HEK293 (cell line): ENCODE data around the gene KRTAP10-5.

ENCODE experiments used
- CTCF ChIA-PET: fragments of 350-600 bp; formaldehyde crosslinking; extraction: SDS; loops from one replicate; lab custom pipeline; 2021; ENCODE audit warnings: antibody characterized with exemption; lab: Yijun Ruan, JAX
- POLR2A ChIA-PET: fragments of 300-600 bp; formaldehyde crosslinking; extraction: SDS; loops from one replicate; lab custom pipeline; 2020; ENCODE audit warnings: antibody characterized with exemption, inconsistent platforms; lab: Yijun Ruan, JAX
- H3K27ac ChIP-seq: fragments of 200-500 bp; sonication (Bioruptor generic); 2 replicates; pipeline ENCODE4 v1.5.1; 2014; ENCODE audit warnings: low read depth, low read length, control low read depth, inconsistent platforms; ENCODE audit errors: extremely low read depth
- H3K36me3 ChIP-seq, 2 experiments: fragments of 200-500 bp in 1 of 2; sonication (Bioruptor generic) in 1 of 2; 1 replicate in 1 of 2; 2 replicates in 1 of 2; pipeline ENCODE4 v1.5.1; 2014 to 2017; ENCODE audit warnings: inconsistent platforms in 2 of 2, low read length in 2 of 2; ENCODE audit not compliant: control insufficient read depth in 2 of 2, insufficient read depth in 1 of 2
- H3K4me1 ChIP-seq: fragments of 200-500 bp; sonication (Bioruptor generic); 2 replicates; pipeline ENCODE4 v1.5.1; 2014; ENCODE audit warnings: mild to moderate bottlenecking, low read length, inconsistent platforms; ENCODE audit not compliant: control insufficient read depth, insufficient read depth
- H3K4me3 ChIP-seq: 2 replicates; pipeline ENCODE4 v1.5.1; 2011; ENCODE audit warnings: low read depth, mild to moderate bottlenecking, control low read depth, low read length, moderate library complexity
- H3K9me3 ChIP-seq: fragments of 200-500 bp; sonication (Bioruptor generic); 2 replicates; pipeline ENCODE4 v1.5.1; 2014; ENCODE audit warnings: low read depth, low read length, inconsistent platforms; ENCODE audit not compliant: control insufficient read depth, insufficient read depth
- GLIS2 ChIP-seq: fragments of 450-650 bp; formaldehyde crosslinking; IDR thresholded peaks from 2 replicates; pipeline ENCODE4 v1.5.1; 2016; ENCODE audit warnings: missing biosample characterization, missing genetic modification characterization
- HOXA7 ChIP-seq: sonication (generic); formaldehyde crosslinking; IDR thresholded peaks from 2 replicates; pipeline ENCODE4 v1.8.1; 2022; ENCODE audit warnings: missing genetic modification reagents, borderline replicate concordance
- PRDM10 ChIP-seq: fragments of 450-650 bp; formaldehyde crosslinking; IDR thresholded peaks from 2 replicates; pipeline ENCODE4 v1.5.1; 2016; ENCODE audit warnings: missing biosample characterization, missing genetic modification characterization
- REPIN1 ChIP-seq: fragments of 450-650 bp; formaldehyde crosslinking; IDR thresholded peaks from 2 replicates; pipeline ENCODE4 v1.5.1; 2017; ENCODE audit warnings: missing biosample characterization, missing genetic modification characterization, low read depth
- ZBTB7A ChIP-seq: fragments of 450-650 bp; formaldehyde crosslinking; IDR thresholded peaks from 2 replicates; pipeline ENCODE4 v1.5.1; 2016; ENCODE audit warnings: low read depth, missing biosample characterization, missing genetic modification characterization
- ZBTB8A ChIP-seq: fragments of 450-650 bp; formaldehyde crosslinking; IDR thresholded peaks from 2 replicates; pipeline ENCODE4 v1.5.1; 2016; ENCODE audit warnings: missing biosample characterization, missing genetic modification characterization
- ZNF140 ChIP-seq: fragments of 450-650 bp; formaldehyde crosslinking; IDR thresholded peaks from 2 replicates; pipeline ENCODE4 v1.5.1; 2016; ENCODE audit warnings: missing biosample characterization, missing genetic modification characterization
- ZNF157 ChIP-seq: fragments of 450-650 bp; formaldehyde crosslinking; IDR thresholded peaks from 2 replicates; pipeline ENCODE4 v1.5.1; 2016; ENCODE audit warnings: missing biosample characterization, missing genetic modification characterization
- ZNF26 ChIP-seq: fragments of 450-650 bp; formaldehyde crosslinking; IDR thresholded peaks from 2 replicates; pipeline ENCODE4 v1.5.1; 2016; ENCODE audit warnings: missing biosample characterization, missing genetic modification characterization
- ZNF280C ChIP-seq: fragments of 450-650 bp; formaldehyde crosslinking; IDR thresholded peaks from 2 replicates; pipeline ENCODE4 v1.5.1; 2016; ENCODE audit warnings: missing biosample characterization, missing genetic modification characterization
- ZNF324 ChIP-seq: fragments of 450-650 bp; formaldehyde crosslinking; IDR thresholded peaks from 2 replicates; pipeline ENCODE4 v1.5.1; 2016; ENCODE audit warnings: missing biosample characterization, missing genetic modification characterization
- ZNF341 ChIP-seq: fragments of 450-650 bp; formaldehyde crosslinking; IDR thresholded peaks from 2 replicates; pipeline ENCODE4; 2016; ENCODE audit warnings: low read depth, missing biosample characterization, missing genetic modification characterization
- ZNF366 ChIP-seq: fragments of 450-650 bp; formaldehyde crosslinking; conservative IDR thresholded peaks from 2 replicates; pipeline ENCODE4 v1.5.1; 2016; ENCODE audit warnings: missing biosample characterization, missing genetic modification characterization
- ZNF426 ChIP-seq: fragments of 450-650 bp; formaldehyde crosslinking; IDR thresholded peaks from 2 replicates; pipeline ENCODE4 v1.5.1; 2017; ENCODE audit warnings: missing biosample characterization, missing genetic modification characterization, mild to moderate bottlenecking, inconsistent platforms, moderate library complexity
- ZNF501 ChIP-seq: fragments of 450-650 bp; formaldehyde crosslinking; IDR thresholded peaks from 2 replicates; pipeline ENCODE4 v1.5.1; 2016; ENCODE audit warnings: missing biosample characterization, missing genetic modification characterization
- ZNF555 ChIP-seq: fragments of 450-650 bp; formaldehyde crosslinking; conservative IDR thresholded peaks from 2 replicates; pipeline ENCODE4 v1.5.1; 2017; ENCODE audit warnings: missing biosample characterization, mild to moderate bottlenecking, missing genetic modification characterization, inconsistent platforms
- ZNF654 ChIP-seq: fragments of 450-650 bp; formaldehyde crosslinking; IDR thresholded peaks from 2 replicates; pipeline ENCODE4 v1.5.1; 2016; ENCODE audit warnings: low read depth, missing biosample characterization, missing genetic modification characterization
- ZNF768 ChIP-seq: fragments of 450-650 bp; formaldehyde crosslinking; IDR thresholded peaks from 2 replicates; pipeline ENCODE4 v1.5.1; 2018; ENCODE audit warnings: missing biosample characterization, mild to moderate bottlenecking, missing genetic modification characterization
- ZNF791 ChIP-seq: fragments of 450-650 bp; formaldehyde crosslinking; IDR thresholded peaks from 2 replicates; pipeline ENCODE4 v1.5.1; 2016; ENCODE audit warnings: missing biosample characterization, missing genetic modification characterization
- ZNF792 ChIP-seq: fragments of 450-650 bp; formaldehyde crosslinking; IDR thresholded peaks from 2 replicates; pipeline ENCODE4 v1.5.1; 2016; ENCODE audit warnings: missing biosample characterization, missing genetic modification characterization

KRTAP10-5 gene

GRCh38 chr21:44548922-44549321 is 31.5 kb downstream of the KRTAP10-5 start:
- no peak overlapping the region for H3K27ac ChIP-seq
- no peak for TF ChIP-seq ZBTB8A (tag by site-specific recombination)
- no peak for TF ChIP-seq ZNF140 (tag by site-specific recombination)
- no peak for TF ChIP-seq ZNF654 (tag by site-specific recombination)
- TF ChIP-seq ZNF791 (tag by site-specific recombination): no peak
- TF ChIP-seq PRDM10 (tag by site-specific recombination): no peak
- TF ChIP-seq HOXA7 (CRISPR knock-in tag): no peak
- TF ChIP-seq ZNF280C (tag by site-specific recombination): no peak
- no peak for TF ChIP-seq ZNF426 (tag by site-specific recombination)
- no peak for TF ChIP-seq ZNF768 (tag by site-specific recombination)
- no peaks in the 10 kb centered on the region for H3K4me1 ChIP-seq
- CTCF ChIA-PET: no interaction called here
- no peak overlapping the region for H3K4me3 ChIP-seq
- POLR2A ChIA-PET: no interaction called here
- no peaks in the 10 kb centered on the region for H3K36me3 ChIP-seq
- H3K9me3 ChIP-seq: no peaks in the 10 kb centered on the region

- Histone ChIP-seq H3K9me3 (no peaks in the 10 kb centered on the region), H3K27ac (no peak overlapping the region), H3K36me3 (no peaks in the 10 kb centered on the region), H3K4me1 (no peaks in the 10 kb centered on the region), H3K4me3 (no peak overlapping the region)
- POLR2A ChIA-PET: no interaction called here
- TF ChIP-seq ZNF157 (tag by site-specific recombination): no peak
- TF ChIP-seq REPIN1 (tag by site-specific recombination): no peak
- no peak for TF ChIP-seq ZNF26 (tag by site-specific recombination)
- no peak for TF ChIP-seq ZNF501 (tag by site-specific recombination)
- no peak for TF ChIP-seq ZNF324 (tag by site-specific recombination)
- TF ChIP-seq GLIS2 (tag by site-specific recombination): no peak
- no peak for TF ChIP-seq ZNF366
- TF ChIP-seq ZNF555 (tag by site-specific recombination): no peak
- no peak for TF ChIP-seq ZNF341
- no peak for TF ChIP-seq ZBTB7A
- no peak for TF ChIP-seq ZNF792
- CTCF ChIA-PET: no interaction called here
These were observed 32.0 kb downstream of the KRTAP10-5 start for GRCh38 chr21:44548381-44548780.
